K562 (cell line): ENCODE results near the gene TTLL3. TPM values are rescaled to one million over a fixed set of nuclear protein-coding genes. Genes with fewer than 3 reads are reported as not detected.

Source experiments
- CBFA2T2 ChIP-seq: fragments of 450-650 bp; conservative IDR thresholded peaks from 2 replicates; pipeline ENCODE4 v1.6.1; 2017; ENCODE audit warnings: mild to moderate bottlenecking
- CHD7 ChIP-seq: fragments of 200-600 bp; sonication (generic); IDR thresholded peaks from one replicate; pipeline ENCODE4 v1.6.1; 2012; ENCODE audit warnings: mild to moderate bottlenecking, low read depth, low read length, inconsistent platforms
- EZH2 ChIP-seq: IDR thresholded peaks from 2 replicates; pipeline ENCODE4 v1.6.1; 2012; ENCODE audit warnings: low read depth, mild to moderate bottlenecking, inconsistent platforms, low read length, borderline replicate concordance
- NFIC ChIP-seq: fragments of 450-650 bp; IDR thresholded peaks from 2 replicates; pipeline ENCODE4 v1.6.1; 2017; ENCODE audit warnings: mild to moderate bottlenecking, inconsistent platforms
- ZNF324 ChIP-seq: fragments of 250-450 bp; sonication (Bioruptor Pico); IDR thresholded peaks from 2 replicates; pipeline ENCODE4 v1.4.0; 2020; ENCODE audit warnings: mild to moderate bottlenecking
- polyA plus RNA-seq, 8 experiments: library from polyadenylated mRNA; depleted of rRNA in 4 of 8; stranded (reverse) in 5 of 8; unstranded in 3 of 8; fragments of >200 nt; fragmentation: Nextera tagmentation in 2 of 8; fragmentation: Illumina TruSeq in 1 of 8; extraction: Ambion mirVana in 2 of 8; extraction: Trizol in 1 of 8; gene quantifications; 2 replicates each; pipeline versions ENCODE4 v1.2.1 to v1.2.3, GENCODE V29; 2011 to 2014; ENCODE audit warnings: inconsistent platforms in 1 of 8, missing spikeins in 1 of 8
- total RNA-seq, 7 experiments: library from RNA; depleted of rRNA in 6 of 7; stranded (reverse); fragments of >200 nt in 6 of 7; fragmentation: Illumina TruSeq in 2 of 7; extraction: Trizol in 2 of 7; gene quantifications; 2 replicates each; pipeline versions ENCODE4 v1.2.1 to v1.2.3, GENCODE V29; 2011 to 2021; ENCODE audit warnings: low replicate concordance in 1 of 7
- TF ChIP-seq, protein P1 (sequence below): fragments of 450-650 bp; formaldehyde crosslinking; IDR thresholded peaks from 2 replicates; pipeline ENCODE4 v1.4.0; 2022; ENCODE audit warnings: mild to moderate bottlenecking, moderate library complexity
- TF ChIP-seq, protein P2 (sequence below): fragments of 450-650 bp; IDR thresholded peaks from 2 replicates; pipeline ENCODE4 v1.6.1; 2016; ENCODE audit warnings: low read depth

TTLL3 gene
- total and polyA plus RNA-seq, 9 of the 15 experiments (the other 6 are each of a cell fraction or from before 2014, with no cell fraction given) = 8.9 to 106 (median 33.2) TPM

GRCh38 chr3:9770276-9770812 lies 39.7 kb upstream of the TTLL3 start (continued):
- TF ChIP-seq CHD7 (no peak), EZH2 (no peak), NFIC (peak; percentile 44), CBFA2T2 (peak; percentile 69), ZNF324 (CRISPR knock-in tag) (no peak)
- TF ChIP-seq, protein P1, sequence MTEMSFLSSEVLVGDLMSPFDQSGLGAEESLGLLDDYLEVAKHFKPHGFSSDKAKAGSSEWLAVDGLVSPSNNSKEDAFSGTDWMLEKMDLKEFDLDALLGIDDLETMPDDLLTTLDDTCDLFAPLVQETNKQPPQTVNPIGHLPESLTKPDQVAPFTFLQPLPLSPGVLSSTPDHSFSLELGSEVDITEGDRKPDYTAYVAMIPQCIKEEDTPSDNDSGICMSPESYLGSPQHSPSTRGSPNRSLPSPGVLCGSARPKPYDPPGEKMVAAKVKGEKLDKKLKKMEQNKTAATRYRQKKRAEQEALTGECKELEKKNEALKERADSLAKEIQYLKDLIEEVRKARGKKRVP (CRISPR knock-in tag) = no peak
- TF ChIP-seq, protein P2, sequence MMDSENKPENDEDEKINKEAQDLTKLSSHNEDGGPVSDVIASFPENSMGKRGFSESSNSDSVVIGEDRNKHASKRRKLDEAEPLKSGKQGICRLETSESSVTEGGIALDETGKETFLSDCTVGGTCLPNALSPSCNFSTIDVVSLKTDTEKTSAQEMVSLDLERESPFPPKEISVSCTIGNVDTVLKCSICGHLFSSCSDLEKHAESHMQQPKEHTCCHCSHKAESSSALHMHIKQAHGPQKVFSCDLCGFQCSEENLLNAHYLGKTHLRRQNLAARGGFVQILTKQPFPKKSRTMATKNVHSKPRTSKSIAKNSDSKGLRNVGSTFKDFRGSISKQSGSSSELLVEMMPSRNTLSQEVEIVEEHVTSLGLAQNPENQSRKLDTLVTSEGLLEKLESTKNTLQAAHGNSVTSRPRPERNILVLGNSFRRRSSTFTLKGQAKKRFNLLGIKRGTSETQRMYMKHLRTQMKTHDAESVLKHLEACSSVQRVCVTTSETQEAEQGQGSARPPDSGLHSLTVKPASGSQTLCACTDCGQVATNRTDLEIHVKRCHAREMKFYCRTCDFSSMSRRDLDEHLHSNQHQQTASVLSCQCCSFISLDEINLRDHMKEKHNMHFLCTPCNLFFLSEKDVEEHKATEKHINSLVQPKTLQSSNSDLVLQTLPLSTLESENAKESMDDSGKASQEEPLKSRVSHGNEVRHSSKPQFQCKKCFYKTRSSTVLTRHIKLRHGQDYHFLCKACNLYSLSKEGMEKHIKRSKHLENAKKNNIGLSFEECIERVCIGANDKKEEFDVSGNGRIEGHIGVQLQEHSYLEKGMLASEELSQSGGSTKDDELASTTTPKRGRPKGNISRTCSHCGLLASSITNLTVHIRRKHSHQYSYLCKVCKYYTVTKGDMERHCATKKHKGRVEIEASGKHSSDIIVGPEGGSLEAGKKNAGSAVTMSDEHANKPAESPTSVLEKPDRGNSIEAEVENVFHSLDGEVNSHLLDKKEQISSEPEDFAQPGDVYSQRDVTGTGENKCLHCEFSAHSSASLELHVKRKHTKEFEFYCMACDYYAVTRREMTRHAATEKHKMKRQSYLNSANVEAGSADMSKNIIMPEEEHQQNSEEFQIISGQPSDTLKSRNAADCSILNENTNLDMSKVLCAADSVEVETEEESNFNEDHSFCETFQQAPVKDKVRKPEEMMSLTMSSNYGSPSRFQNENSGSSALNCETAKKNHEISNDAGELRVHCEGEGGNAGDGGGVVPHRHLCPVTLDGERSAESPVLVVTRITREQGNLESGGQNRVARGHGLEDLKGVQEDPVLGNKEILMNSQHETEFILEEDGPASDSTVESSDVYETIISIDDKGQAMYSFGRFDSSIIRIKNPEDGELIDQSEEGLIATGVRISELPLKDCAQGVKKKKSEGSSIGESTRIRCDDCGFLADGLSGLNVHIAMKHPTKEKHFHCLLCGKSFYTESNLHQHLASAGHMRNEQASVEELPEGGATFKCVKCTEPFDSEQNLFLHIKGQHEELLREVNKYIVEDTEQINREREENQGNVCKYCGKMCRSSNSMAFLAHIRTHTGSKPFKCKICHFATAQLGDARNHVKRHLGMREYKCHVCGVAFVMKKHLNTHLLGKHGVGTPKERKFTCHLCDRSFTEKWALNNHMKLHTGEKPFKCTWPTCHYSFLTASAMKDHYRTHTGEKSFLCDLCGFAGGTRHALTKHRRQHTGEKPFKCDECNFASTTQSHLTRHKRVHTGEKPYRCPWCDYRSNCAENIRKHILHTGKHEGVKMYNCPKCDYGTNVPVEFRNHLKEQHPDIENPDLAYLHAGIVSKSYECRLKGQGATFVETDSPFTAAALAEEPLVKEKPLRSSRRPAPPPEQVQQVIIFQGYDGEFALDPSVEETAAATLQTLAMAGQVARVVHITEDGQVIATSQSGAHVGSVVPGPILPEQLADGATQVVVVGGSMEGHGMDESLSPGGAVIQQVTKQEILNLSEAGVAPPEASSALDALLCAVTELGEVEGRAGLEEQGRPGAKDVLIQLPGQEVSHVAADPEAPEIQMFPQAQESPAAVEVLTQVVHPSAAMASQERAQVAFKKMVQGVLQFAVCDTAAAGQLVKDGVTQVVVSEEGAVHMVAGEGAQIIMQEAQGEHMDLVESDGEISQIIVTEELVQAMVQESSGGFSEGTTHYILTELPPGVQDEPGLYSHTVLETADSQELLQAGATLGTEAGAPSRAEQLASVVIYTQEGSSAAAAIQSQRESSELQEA = no peak
